MM.1S (cell line): Measurements from ENCODE around the gene MPP4.

Experiments
- EZH2phosphoT487 ChIP-seq: fragments of 300-600 bp; sonication (generic); IDR thresholded peaks from 2 replicates; pipeline ENCODE4 v1.6.1; 2018; ENCODE audit warnings: antibody characterized with exemption, low read length
- TF ChIP-seq, protein P1 (sequence below): fragments of 300-600 bp; sonication (generic); IDR thresholded peaks from 2 replicates; pipeline ENCODE4 v1.5.1; 2016; ENCODE audit warnings: antibody characterized with exemption, low read length, mixed read lengths

DNA sequence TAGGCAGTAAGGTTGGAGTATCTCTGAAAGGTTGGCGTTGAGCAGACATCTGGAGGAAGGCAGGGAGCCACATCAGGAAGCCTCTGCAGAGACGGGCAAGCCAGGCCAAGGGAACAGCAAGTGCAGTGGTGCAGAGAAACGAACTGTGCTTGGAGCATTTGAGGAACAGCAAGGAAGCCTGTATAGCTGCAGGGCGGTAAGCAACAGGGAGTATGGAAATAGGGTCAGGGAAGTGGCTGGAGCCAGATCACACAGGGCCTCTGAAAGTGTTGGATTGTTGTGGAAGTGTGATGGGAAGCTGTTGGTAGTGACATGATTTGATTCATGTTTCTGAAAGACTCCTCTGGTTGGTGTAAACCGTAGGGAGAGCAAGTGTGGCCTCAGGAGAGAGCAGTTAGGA, 41.7 kb downstream of the MPP4 start:
- TF ChIP-seq, protein P1, sequence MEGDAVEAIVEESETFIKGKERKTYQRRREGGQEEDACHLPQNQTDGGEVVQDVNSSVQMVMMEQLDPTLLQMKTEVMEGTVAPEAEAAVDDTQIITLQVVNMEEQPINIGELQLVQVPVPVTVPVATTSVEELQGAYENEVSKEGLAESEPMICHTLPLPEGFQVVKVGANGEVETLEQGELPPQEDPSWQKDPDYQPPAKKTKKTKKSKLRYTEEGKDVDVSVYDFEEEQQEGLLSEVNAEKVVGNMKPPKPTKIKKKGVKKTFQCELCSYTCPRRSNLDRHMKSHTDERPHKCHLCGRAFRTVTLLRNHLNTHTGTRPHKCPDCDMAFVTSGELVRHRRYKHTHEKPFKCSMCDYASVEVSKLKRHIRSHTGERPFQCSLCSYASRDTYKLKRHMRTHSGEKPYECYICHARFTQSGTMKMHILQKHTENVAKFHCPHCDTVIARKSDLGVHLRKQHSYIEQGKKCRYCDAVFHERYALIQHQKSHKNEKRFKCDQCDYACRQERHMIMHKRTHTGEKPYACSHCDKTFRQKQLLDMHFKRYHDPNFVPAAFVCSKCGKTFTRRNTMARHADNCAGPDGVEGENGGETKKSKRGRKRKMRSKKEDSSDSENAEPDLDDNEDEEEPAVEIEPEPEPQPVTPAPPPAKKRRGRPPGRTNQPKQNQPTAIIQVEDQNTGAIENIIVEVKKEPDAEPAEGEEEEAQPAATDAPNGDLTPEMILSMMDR, result no peak
- no peak for TF ChIP-seq EZH2phosphoT487
